Activated T-cell treated with anti-CD3 and anti-CD28 coated beads, Interleukin-2, amount 50 U/mL, for 24 hours (primary cell): Measurements from ENCODE around the gene LYL1.

ENCODE experiments used
- DNase-seq: peaks from one replicate; pipeline ENCODE4 v3.0.0-alpha.2; 2020
- H3K27ac Mint-ChIP-seq: 2 replicates; pipeline ENCODE4 v1.8.0; 2020; ENCODE audit warnings: mild to moderate bottlenecking, mixed read lengths
- H3K27me3 Mint-ChIP-seq: 2 replicates; pipeline ENCODE4 v1.8.0; 2020; ENCODE audit warnings: mixed read lengths
- H3K36me3 Mint-ChIP-seq: 2 replicates; pipeline ENCODE4 v1.8.0; 2020; ENCODE audit warnings: low read depth, mixed read lengths
- H3K4me1 Mint-ChIP-seq: 2 replicates; pipeline ENCODE4 v1.8.0; 2020; ENCODE audit warnings: low read depth, mixed read lengths
- H3K4me3 Mint-ChIP-seq: 2 replicates; pipeline ENCODE4 v1.8.0; 2020; ENCODE audit warnings: mild to moderate bottlenecking, moderate library complexity, mixed read lengths
- H3K9me3 Mint-ChIP-seq: 2 replicates; pipeline ENCODE4 v1.8.0; 2020; ENCODE audit warnings: mixed read lengths

The LYL1 gene

DNA sequence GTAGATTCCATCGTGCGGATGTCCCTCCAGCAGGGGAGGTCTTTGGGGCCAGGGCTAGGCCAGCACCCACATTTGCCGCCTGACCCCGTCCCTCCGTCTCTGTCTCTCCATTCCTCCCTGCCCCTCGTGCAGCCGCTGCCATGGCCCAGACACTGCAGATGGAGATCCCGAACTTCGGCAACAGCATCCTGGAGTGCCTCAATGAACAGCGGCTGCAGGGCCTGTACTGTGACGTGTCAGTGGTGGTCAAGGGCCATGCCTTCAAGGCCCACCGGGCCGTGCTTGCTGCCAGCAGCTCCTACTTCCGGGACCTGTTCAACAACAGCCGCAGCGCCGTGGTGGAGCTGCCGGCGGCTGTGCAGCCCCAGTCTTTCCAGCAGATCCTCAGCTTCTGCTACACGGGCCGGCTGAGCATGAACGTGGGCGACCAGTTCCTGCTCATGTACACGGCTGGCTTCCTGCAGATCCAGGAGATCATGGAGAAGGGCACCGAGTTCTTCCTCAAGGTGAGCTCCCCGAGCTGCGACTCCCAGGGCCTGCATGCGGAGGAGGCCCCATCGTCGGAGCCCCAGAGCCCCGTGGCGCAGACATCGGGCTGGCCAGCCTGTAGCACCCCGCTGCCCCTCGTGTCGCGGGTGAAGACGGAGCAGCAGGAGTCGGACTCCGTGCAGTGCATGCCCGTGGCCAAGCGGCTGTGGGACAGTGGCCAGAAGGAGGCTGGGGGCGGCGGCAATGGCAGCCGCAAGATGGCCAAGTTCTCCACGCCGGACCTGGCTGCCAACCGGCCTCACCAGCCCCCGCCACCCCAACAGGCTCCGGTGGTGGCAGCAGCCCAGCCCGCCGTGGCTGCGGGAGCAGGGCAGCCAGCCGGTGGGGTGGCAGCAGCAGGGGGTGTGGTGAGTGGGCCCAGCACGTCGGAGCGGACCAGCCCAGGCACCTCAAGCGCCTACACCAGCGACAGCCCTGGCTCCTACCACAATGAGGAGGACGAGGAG lies 32.7 kb upstream of the LYL1 start:
- Mint-ChIP-seq H3K27ac (peak overlapping the region; percentile 71), H3K9me3 (no peaks in the 10 kb centered on the region), H3K27me3 (no peaks in the 10 kb centered on the region), H3K4me1 (peaks cover 38% of the 10 kb centered on the region), H3K4me3 (no peak overlapping the region), H3K36me3 (peaks cover 77% of the 10 kb centered on the region)
- no peak for DNase-seq

DNA sequence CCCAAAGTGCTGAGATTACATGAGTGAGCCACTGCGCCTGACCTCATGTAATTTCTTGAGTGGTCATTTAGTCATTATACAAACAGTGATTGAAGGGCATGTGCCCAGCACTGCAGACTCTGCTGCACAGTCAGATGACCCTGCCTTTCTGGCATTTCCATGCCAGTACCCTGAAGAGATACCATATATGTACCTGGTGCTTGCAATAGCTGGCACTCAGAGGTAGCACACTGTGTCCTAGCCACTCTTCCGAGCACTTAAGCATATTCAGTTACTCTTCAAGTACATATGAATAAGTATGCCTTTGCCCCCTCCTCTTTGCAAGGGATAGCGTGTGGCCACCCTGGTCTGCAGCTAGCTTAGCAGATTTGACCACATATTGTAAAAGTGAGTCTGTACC lies 32.0 kb upstream of the LYL1 start:
- no peaks in the 10 kb centered on the region for H3K27me3 Mint-ChIP-seq
- no peak overlapping the region for H3K4me3 Mint-ChIP-seq
- DNase-seq: no peak
- no peaks in the 10 kb centered on the region for H3K9me3 Mint-ChIP-seq
- H3K4me1 Mint-ChIP-seq: peaks cover 39% of the 10 kb centered on the region
- H3K36me3 Mint-ChIP-seq: peaks cover 78% of the 10 kb centered on the region
- peak overlapping the region; percentile 71 for H3K27ac Mint-ChIP-seq

DNA sequence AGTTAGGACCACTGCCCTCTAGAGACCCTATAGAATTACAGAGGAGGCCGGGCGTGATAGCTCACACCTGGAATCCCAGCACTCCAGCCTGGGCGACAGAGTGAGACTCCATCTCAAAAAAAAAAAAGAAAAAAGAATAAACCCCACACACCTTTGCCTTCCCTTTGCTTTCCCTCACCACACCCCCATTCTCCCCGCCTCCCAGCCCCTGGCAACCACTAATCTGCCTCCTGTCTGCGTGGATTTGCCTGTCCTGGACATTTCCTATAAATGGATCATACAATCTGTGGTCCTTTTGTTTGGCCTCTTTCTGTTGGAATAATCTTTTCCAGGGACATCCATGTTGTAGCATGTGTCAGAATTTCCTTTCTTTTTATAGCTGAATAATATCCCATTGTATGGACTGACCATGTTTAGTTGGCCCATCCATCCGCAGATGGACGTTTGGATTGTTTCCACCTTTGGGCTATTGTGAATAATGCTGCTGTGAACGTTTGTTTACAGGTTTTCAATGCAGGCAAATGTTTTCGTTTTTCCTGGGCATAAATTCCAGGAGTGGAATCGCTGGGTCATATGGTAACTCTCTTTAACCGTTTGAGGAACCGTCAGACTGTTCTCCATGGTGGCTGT lies 30.7 kb upstream of the LYL1 start:
- peaks cover 44% of the 10 kb centered on the region for H3K4me1 Mint-ChIP-seq
- DNase-seq: no peak
- no peaks in the 10 kb centered on the region for H3K9me3 Mint-ChIP-seq
- H3K27ac Mint-ChIP-seq: peak overlapping the region; percentile 99
- peak overlapping the region; percentile 72 for H3K4me3 Mint-ChIP-seq
- peaks cover 71% of the 10 kb centered on the region for H3K36me3 Mint-ChIP-seq
- no peaks in the 10 kb centered on the region for H3K27me3 Mint-ChIP-seq

DNA sequence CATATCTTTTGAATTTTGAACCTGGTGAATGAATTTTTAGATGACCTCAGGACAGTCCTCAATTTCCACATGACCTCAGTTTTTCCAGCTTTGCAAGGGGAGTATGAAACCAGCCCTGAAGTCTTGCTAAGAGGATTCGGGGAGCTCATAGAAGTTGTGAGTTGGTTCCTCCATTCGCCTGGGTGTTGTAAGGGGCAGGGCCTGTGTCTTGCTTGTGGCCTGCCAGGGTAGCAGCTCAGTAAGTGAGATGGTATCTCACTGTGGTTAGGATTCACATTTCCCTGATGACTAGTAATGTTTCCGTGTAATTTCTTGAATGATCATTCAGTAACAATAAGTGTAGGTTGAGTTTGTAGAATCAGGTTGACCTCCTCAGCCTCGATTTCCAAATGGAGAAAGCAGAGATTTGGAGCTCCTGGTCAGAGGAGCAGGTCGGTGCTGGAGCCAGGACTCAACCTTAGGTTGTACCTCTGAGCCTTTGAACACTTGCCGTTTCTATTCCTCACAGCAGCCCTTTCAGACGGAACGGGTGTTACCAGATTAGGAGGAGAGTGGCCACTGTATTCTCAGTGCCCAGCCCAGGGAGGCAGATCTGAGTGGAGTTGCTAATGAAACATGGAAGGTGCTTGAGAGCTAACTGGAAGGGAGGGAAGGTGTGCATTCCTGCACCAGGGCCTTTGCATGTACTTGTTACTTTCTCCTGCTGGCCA lies 30.0 kb upstream of the LYL1 start:
- H3K27ac Mint-ChIP-seq: peak overlapping the region; percentile 99
- DNase-seq: peak; percentile 62
- peaks cover 71% of the 10 kb centered on the region for H3K36me3 Mint-ChIP-seq
- H3K4me3 Mint-ChIP-seq: peak overlapping the region; percentile 72
- no peaks in the 10 kb centered on the region for H3K9me3 Mint-ChIP-seq
- peaks cover 52% of the 10 kb centered on the region for H3K4me1 Mint-ChIP-seq
- no peaks in the 10 kb centered on the region for H3K27me3 Mint-ChIP-seq

DNA sequence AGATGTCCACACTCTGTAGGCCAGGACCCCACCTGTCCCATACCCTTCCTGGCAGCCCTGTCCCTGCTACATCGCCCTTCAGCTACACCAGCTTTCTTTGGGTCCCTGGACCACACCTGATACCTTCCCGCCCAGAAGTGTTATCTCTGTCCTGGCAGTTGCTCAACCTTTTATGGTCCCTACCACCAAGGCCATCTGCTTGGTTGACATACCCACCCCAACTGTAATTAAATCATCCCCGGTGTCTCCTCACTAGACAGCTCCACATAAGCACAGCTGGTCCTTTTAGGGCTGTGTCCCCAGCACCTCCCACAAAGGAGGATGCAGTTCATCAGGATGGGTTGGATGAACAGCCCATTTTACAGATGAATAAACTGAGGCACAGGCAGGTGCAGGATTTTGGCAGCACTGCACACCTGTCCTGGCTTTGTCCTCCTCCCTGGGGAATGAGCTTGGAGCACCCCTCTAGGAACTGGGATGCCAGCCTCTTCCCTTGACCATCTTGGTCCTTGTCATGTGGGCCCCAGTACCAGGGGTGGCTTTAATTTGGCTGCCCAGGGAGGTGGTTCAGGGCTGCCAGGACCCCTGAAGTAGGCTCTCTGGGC lies 28.3 kb upstream of the LYL1 start:
- H3K27me3 Mint-ChIP-seq: no peaks in the 10 kb centered on the region
- peaks cover 66% of the 10 kb centered on the region for H3K36me3 Mint-ChIP-seq
- no peaks in the 10 kb centered on the region for H3K9me3 Mint-ChIP-seq
- DNase-seq: no peak
- peak overlapping the region; percentile 99 for H3K27ac Mint-ChIP-seq
- H3K4me3 Mint-ChIP-seq: no peak overlapping the region
- peaks cover 57% of the 10 kb centered on the region for H3K4me1 Mint-ChIP-seq

DNA sequence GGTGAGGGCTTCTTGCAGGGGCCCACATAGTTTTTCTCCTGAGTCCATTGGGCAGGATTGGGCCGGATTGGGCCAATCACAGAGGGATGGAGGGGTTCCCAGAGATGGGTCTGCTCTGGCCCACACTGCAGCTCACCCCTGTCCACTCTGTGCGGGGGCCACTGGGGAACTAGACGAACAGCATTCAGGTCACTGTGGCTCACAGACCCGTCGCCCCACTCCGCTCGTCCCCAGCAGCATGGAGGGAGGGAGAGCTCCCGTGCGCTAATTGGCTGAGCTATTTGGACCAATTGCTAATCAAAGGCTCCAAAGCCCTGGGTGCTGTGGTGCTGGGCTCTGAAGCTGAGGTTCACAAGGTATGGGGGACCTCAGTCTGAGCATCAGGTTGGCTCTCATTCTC lies 26.7 kb upstream of the LYL1 start:
- no peak for DNase-seq
- Mint-ChIP-seq H3K4me3 (no peak overlapping the region), H3K27ac (no peak overlapping the region), H3K36me3 (peaks cover 64% of the 10 kb centered on the region), H3K4me1 (peaks cover 57% of the 10 kb centered on the region), H3K27me3 (no peaks in the 10 kb centered on the region), H3K9me3 (no peaks in the 10 kb centered on the region)

DNA sequence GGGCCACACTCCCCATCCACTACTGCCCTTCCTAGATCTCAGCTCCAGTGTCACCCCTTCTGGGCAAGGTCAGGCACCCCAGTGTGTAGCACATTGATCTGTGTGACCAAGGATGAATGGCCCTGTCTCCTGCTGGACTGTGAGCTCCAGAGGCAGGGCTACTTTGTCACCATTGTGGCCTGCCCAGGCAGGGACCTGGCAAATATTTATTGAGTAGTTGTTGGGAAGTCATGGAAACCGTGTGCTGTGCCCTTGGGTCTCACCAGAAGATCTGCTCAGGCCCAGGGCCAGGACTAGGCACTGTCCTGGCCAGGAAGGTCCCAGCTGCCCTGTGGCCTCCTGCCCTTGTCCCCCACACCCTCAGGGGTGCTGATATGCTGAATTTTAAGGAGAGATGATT lies 25.9 kb upstream of the LYL1 start:
- H3K4me1 Mint-ChIP-seq: peaks cover 54% of the 10 kb centered on the region
- no peaks in the 10 kb centered on the region for H3K9me3 Mint-ChIP-seq
- H3K4me3 Mint-ChIP-seq: no peak overlapping the region
- no peak for DNase-seq
- peaks cover 64% of the 10 kb centered on the region for H3K36me3 Mint-ChIP-seq
- H3K27ac Mint-ChIP-seq: peak overlapping the region; percentile 76
- no peaks in the 10 kb centered on the region for H3K27me3 Mint-ChIP-seq

DNA sequence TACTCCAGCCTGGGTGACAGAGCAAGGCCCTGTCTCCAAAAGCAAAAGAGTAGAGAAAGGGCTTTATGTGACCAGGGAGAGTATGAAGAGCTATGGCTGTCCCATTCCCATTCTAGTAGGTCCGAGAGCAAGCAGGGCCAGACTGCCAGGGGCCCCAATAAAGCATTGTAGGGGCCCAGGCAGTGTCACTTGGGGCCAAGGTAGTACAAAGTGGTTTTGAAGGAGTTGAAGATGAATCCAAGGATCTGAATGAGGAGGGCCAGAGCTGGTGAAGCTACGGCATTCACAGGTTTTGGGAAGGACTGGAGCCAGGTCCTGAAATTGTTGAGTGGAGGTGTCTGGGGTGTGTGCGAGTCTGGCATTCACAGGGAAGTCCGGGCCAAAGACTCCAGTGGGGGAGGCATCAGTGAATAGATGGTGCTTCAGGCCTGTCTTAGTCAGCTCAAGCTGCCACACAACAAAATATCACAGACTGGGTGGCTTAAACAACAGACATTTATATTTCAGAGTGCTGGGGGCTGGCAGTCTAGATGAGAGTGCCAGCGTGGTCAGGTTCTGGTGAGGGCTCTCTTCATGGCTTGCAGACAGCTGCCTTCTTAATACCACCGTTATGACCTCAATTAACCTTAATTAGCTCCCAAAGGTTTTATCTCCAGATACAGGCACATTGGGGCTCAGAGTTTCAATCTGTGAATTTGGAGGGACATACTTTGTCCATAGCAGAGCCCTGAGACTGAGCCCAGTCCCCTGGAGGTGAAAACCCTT lies 25.3 kb upstream of the LYL1 start:
- DNase-seq: no peak
- Mint-ChIP-seq H3K9me3 (no peaks in the 10 kb centered on the region), H3K4me1 (peaks cover 53% of the 10 kb centered on the region), H3K27me3 (no peaks in the 10 kb centered on the region), H3K36me3 (peaks cover 64% of the 10 kb centered on the region), H3K27ac (no peak overlapping the region), H3K4me3 (no peak overlapping the region)

DNA sequence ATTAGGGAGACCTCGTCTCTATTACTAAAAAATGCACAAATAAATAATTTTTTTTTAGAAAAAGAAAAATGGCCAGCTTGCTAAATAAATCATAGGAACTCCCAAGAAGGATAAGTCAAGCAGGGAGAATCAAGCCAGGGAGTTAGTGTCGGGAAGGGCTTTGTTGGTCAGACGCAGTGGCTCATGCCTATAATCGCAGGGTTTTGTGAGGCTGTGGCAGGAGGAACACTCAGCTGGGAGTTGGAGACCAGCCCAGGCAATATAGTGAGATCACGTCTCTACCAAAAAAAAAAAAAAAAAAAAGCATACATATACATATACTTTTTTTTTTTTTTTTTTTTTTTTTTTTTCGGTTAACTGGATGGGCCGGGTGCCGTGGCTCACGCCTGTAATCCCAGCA lies 24.4 kb upstream of the LYL1 start:
- Mint-ChIP-seq H3K27me3 (no peaks in the 10 kb centered on the region), H3K36me3 (peaks cover 69% of the 10 kb centered on the region), H3K9me3 (no peaks in the 10 kb centered on the region), H3K27ac (no peak overlapping the region), H3K4me1 (peaks cover 53% of the 10 kb centered on the region), H3K4me3 (no peak overlapping the region)
- DNase-seq: no peak

DNA sequence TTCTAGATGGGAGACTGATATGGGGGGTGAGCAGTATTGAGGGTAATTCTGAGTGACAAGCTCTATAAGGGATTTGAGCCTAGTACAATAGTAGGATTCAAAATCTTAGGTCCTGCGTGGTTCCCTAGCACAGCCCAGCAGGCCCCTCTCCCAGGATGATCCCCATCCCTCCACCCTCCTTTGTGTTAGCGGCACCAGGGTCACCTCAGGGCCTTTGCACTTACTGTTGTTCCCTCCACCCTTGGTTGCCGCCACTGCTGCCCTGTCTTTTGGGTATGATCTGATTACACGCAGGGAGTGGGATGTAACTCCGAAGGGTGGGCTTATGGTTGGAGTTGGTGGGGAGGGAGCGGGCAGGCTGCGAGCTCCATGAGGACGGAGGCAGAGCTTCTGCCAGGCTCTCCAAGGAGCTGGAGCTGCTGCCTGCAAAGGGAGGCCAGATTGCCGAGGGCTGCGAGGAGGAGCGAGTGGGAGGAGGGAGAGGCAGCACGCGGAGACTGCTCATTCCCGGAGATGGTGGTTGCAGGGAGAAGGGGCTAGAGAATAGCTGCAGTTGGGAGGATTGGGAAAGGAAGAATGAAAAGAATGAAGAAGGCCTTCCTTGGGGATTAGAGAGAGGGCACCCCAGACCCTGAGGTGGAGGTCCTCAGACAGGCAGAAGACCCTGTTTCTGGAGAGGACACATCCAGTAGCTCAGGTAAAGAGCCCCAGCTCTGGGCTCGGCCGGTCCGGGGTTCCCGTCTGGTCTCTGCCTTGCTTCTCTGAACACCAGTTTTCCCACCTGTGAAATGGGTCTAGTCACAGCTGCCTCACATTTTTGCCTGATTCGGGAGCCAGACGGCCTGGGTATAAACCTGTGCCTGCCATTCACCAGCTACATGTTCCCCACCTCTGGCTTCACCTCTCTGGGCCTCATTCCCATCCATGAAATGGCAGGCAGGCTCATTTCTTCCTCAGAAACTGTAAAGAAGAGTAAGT lies 20.6 kb upstream of the LYL1 start:
- Mint-ChIP-seq H3K4me1 (peaks cover 65% of the 10 kb centered on the region), H3K27me3 (no peaks in the 10 kb centered on the region), H3K4me3 (no peak overlapping the region), H3K36me3 (peaks cover 77% of the 10 kb centered on the region), H3K9me3 (no peaks in the 10 kb centered on the region), H3K27ac (peak overlapping the region; percentile 79)
- DNase-seq: no peak

DNA sequence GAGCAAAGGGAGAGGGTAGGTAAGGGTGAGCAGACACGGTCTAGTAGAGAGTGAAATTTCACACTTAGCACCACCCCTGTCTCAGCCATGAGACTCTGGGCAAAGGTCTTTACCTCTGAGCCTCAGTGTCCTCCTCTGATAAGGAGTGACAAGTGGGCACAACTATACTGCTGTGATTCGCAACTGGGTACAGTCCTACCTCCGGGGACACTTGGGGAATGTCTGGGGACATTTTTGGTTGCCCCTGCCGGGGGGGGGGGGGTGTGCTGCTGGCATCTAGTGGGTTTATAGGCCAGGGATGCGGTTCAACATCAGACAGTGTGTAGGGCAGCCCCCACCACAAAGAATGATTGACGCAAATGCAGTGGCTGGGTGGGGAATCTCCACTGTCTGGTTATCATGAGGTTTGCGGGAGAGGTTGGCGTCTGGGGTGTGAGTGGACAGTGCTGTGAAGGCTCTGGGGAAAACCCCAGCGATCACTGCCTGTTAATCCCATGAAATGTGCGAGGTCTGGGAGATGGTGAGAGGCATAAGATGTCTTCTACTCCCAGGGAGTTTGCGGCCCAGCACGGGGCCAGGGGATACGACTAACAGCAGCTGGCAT lies 19.7 kb upstream of the LYL1 start:
- DNase-seq: no peak
- H3K4me1 Mint-ChIP-seq: peaks cover 61% of the 10 kb centered on the region
- no peaks in the 10 kb centered on the region for H3K9me3 Mint-ChIP-seq
- H3K27me3 Mint-ChIP-seq: no peaks in the 10 kb centered on the region
- peak overlapping the region; percentile 57 for H3K4me3 Mint-ChIP-seq
- H3K36me3 Mint-ChIP-seq: peaks cover 70% of the 10 kb centered on the region
- H3K27ac Mint-ChIP-seq: peak overlapping the region; percentile 79

DNA sequence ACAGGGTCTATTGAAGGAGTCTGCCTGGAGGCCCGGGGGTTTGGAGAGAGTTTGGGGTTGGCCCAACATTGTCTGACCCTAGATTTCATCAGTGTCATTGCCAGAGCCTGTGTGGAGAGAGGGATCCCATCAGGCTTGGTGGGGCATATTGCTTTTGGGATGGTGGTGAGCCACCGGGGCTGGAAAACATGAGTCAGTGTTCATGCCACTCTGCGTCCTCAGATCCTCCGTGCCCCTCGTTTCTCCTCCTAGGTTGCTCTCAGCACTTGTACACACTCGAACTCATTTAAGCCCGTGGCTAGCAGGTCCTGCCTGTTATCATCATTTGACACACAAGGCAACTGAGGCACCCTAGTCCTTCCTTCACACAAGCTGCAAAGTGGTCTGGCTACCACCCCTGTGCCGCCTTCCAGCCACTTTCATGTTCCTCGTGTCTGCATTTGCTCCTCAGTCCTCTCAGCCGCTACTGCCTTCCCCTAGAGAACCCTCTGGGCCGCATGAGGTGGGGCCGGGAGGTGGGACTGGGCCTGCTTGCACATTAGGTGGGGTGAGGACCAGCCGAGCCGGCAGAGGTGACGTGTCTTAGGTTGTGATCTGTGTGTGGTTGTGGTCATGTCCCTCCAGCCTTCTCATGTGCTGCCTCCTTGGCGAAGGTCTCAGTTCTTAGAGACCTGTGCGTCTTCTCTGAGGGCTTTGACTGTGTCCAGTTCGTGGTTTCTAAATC lies 19.1 kb upstream of the LYL1 start:
- Mint-ChIP-seq H3K4me3 (peak overlapping the region; percentile 57), H3K27me3 (no peaks in the 10 kb centered on the region), H3K36me3 (peaks cover 72% of the 10 kb centered on the region), H3K27ac (peak overlapping the region; percentile 79), H3K4me1 (peaks cover 60% of the 10 kb centered on the region), H3K9me3 (no peaks in the 10 kb centered on the region)
- no peak for DNase-seq
